ENCODE data around the gene INPP5J.

Gene INPP5J

GRCh38 chr22:31125521-31126117 is 2.9 kb downstream of the INPP5J start:
- no peaks in the 10 kb centered on the region for H3K79me2 ChIP-seq (ENCODE audit: control insufficient read depth, low read length)
- no peaks in the 10 kb centered on the region for H3K27me3 ChIP-seq (ENCODE audit: control insufficient read depth, low read length)
- TF ChIP-seq CTCF (IDR thresholded peaks at IDR 0.05; ENCODE audit: low read depth, low read length, poor library complexity, severe bottlenecking) (no peak), EZH2phosphoT487 (IDR thresholded peaks at IDR 0.05; ENCODE audit: borderline replicate concordance, low read length) (no peak)
- H4K20me1 ChIP-seq (ENCODE audit: control insufficient read depth, insufficient read depth, low read depth, low read length) = no peaks in the 10 kb centered on the region
- H3K36me3 ChIP-seq (ENCODE audit: control insufficient read depth, low read length) = no peaks in the 10 kb centered on the region
- H3F3A ChIP-seq (ENCODE audit: control insufficient read depth, insufficient read depth) = no peaks in the 10 kb centered on the region
- peaks cover 9% of the 10 kb centered on the region for H3K4me1 ChIP-seq (ENCODE audit: control insufficient read depth, low read length)
- H3K9me2 ChIP-seq (replicated peaks; ENCODE audit: control insufficient read depth, low read length) = no peaks in the 10 kb centered on the region
- H3K4me2 ChIP-seq (ENCODE audit: low read length) = no peak overlapping the region
- H3K9me3 ChIP-seq (ENCODE audit: control insufficient read depth, insufficient read depth, low read length) = no peaks in the 10 kb centered on the region
- no peak overlapping the region for H3K4me3 ChIP-seq (ENCODE audit: low read length)
- no peak overlapping the region for H3K27ac ChIP-seq (ENCODE audit: low read depth, low read length)

- H4K20me1 ChIP-seq (ENCODE audit: control insufficient read depth, insufficient read depth, low read depth, low read length) = no peaks in the 10 kb centered on the region
- H3K9me2 ChIP-seq (replicated peaks; ENCODE audit: control insufficient read depth, low read length) = no peaks in the 10 kb centered on the region
- H3K36me3 ChIP-seq (ENCODE audit: control insufficient read depth, low read length) = no peaks in the 10 kb centered on the region
- peaks cover 9% of the 10 kb centered on the region for H3K4me1 ChIP-seq (ENCODE audit: control insufficient read depth, low read length)
- no peaks in the 10 kb centered on the region for H3F3A ChIP-seq (ENCODE audit: control insufficient read depth, insufficient read depth)
- H3K4me3 ChIP-seq (ENCODE audit: low read length) = no peak overlapping the region
- H3K27me3 ChIP-seq (ENCODE audit: control insufficient read depth, low read length) = no peaks in the 10 kb centered on the region
- no peak overlapping the region for H3K27ac ChIP-seq (ENCODE audit: low read depth, low read length)
- no peak overlapping the region for H3K4me2 ChIP-seq (ENCODE audit: low read length)
- no peak for TF ChIP-seq CTCF (IDR thresholded peaks at IDR 0.05; ENCODE audit: low read depth, low read length, poor library complexity, severe bottlenecking)
- TF ChIP-seq EZH2phosphoT487 (IDR thresholded peaks at IDR 0.05; ENCODE audit: borderline replicate concordance, low read length) = no peak
- H3K9me3 ChIP-seq (ENCODE audit: control insufficient read depth, insufficient read depth, low read length) = no peaks in the 10 kb centered on the region
- H3K79me2 ChIP-seq (ENCODE audit: control insufficient read depth, low read length) = no peaks in the 10 kb centered on the region
These were observed 3.5 kb downstream of the INPP5J start for GRCh38 chr22:31126128-31126868.

- Histone ChIP-seq H3K36me3 (ENCODE audit: control insufficient read depth, low read length) (no peaks in the 10 kb centered on the region), H3F3A (ENCODE audit: control insufficient read depth, insufficient read depth) (no peaks in the 10 kb centered on the region), H3K27me3 (ENCODE audit: control insufficient read depth, low read length) (no peaks in the 10 kb centered on the region), H4K20me1 (ENCODE audit: control insufficient read depth, insufficient read depth, low read depth, low read length) (no peaks in the 10 kb centered on the region), H3K9me3 (ENCODE audit: control insufficient read depth, insufficient read depth, low read length) (no peaks in the 10 kb centered on the region), H3K27ac (ENCODE audit: low read depth, low read length) (no peak overlapping the region), H3K4me1 (ENCODE audit: control insufficient read depth, low read length) (peaks cover 9% of the 10 kb centered on the region), H3K9me2 (replicated peaks; ENCODE audit: control insufficient read depth, low read length) (no peaks in the 10 kb centered on the region), H3K79me2 (ENCODE audit: control insufficient read depth, low read length) (no peaks in the 10 kb centered on the region), H3K4me3 (ENCODE audit: low read length) (no peak overlapping the region), H3K4me2 (ENCODE audit: low read length) (no peak overlapping the region)
- no peak for TF ChIP-seq CTCF (IDR thresholded peaks at IDR 0.05; ENCODE audit: low read depth, low read length, poor library complexity, severe bottlenecking)
- TF ChIP-seq EZH2phosphoT487 (IDR thresholded peaks at IDR 0.05; ENCODE audit: borderline replicate concordance, low read length) = no peak
These were observed 4.1 kb downstream of the INPP5J start for GRCh38 chr22:31126869-31127175.
